IMR-90 (cell line): ENCODE measurements around the gene PFN1. TPM values are rescaled to one million over a fixed set of nuclear protein-coding genes. Genes with fewer than 3 reads are reported as not detected.
A peak's percentile ranks its signal among the peaks of the same experiment; 100 is the strongest.

Experiments used
- ATAC-seq: fragments of 200-7000 bp; cut with Tn5 transposase; 2 replicates; pipeline ENCODE4 v1.9.1; 2020; ENCODE audit warnings: low read depth, mild to moderate bottlenecking, moderate library complexity
- BruUV-seq: library from RNA; stranded (reverse); fragments of 400-500 nt; replicated peaks from 2 replicates; lab custom pipeline; 2021; lab: Mats Ljungman, UMichigan
- CTCF ChIA-PET: fragments of 300-600 bp; formaldehyde crosslinking; extraction: SDS; loops from one replicate; lab custom pipeline; 2021; ENCODE audit warnings: antibody characterized with exemption; lab: Yijun Ruan, JAX
- POLR2A ChIA-PET: fragments of 300-600 bp; sonication (Branson Sonifier 250); formaldehyde crosslinking; loops from one replicate; lab custom pipeline; 2022; ENCODE audit warnings: antibody characterized with exemption; ENCODE audit not compliant: unreplicated experiment; lab: Charles Lee
- DNase-seq: peaks from one replicate; pipeline ENCODE4 v3.0.0; 2013
- H2AFZ ChIP-seq: replicated peaks from 2 replicates; pipeline ENCODE3; 2013; ENCODE audit warnings: low read length, mild to moderate bottlenecking; ENCODE audit not compliant: poor library complexity
- H2AK5ac ChIP-seq: 2 replicates; pipeline ENCODE4 v1.6.1; 2013; ENCODE audit warnings: low read depth, low read length, inconsistent platforms
- H2AK9ac ChIP-seq: replicated peaks from 2 replicates; pipeline ENCODE3; 2013; ENCODE audit warnings: mild to moderate bottlenecking, low read depth, low read length, moderate library complexity; ENCODE audit not compliant: poor library complexity
- H2BK120ac ChIP-seq: 2 replicates; pipeline ENCODE4 v1.6.1; 2013; ENCODE audit warnings: low read depth, low read length, inconsistent platforms
- H2BK15ac ChIP-seq: 3 replicates; pipeline ENCODE4 v1.6.1; 2013; ENCODE audit warnings: low read depth, low read length, inconsistent platforms
- H2BK20ac ChIP-seq: 2 replicates; pipeline ENCODE4 v1.6.1; 2013; ENCODE audit warnings: low read depth, mild to moderate bottlenecking, inconsistent platforms, low read length, moderate library complexity
- H2BK5ac ChIP-seq: 2 replicates; pipeline ENCODE4 v1.6.1; 2013; ENCODE audit warnings: mild to moderate bottlenecking, low read depth, low read length, inconsistent platforms; ENCODE audit not compliant: poor library complexity, severe bottlenecking
- H3K14ac ChIP-seq: replicated peaks from 2 replicates; pipeline ENCODE4 v1.6.1; 2013; ENCODE audit warnings: low read depth, low read length, inconsistent platforms
- H3K18ac ChIP-seq: 2 replicates; pipeline ENCODE4 v1.6.1; 2013; ENCODE audit warnings: low read depth, low read length, control low read depth
- H3K23ac ChIP-seq: 2 replicates; pipeline ENCODE4 v1.6.1; 2013; ENCODE audit warnings: low read depth, low read length, inconsistent platforms
- H3K27ac ChIP-seq: 2 replicates; pipeline ENCODE4 v1.5.1; 2013; ENCODE audit warnings: mild to moderate bottlenecking, control low read depth, low read length; ENCODE audit not compliant: insufficient read depth
- H3K27me3 ChIP-seq: 2 replicates; pipeline ENCODE4 v1.6.1; 2013; ENCODE audit warnings: low read length; ENCODE audit not compliant: control insufficient read depth, insufficient read depth
- H3K36me3 ChIP-seq: 2 replicates; pipeline ENCODE4 v1.6.1; 2013; ENCODE audit warnings: low read length, mixed read lengths; ENCODE audit not compliant: control insufficient read depth, insufficient read depth
- H3K4ac ChIP-seq: 2 replicates; pipeline ENCODE4 v1.6.1; 2013; ENCODE audit warnings: low read depth, low read length, inconsistent platforms
- H3K4me1 ChIP-seq: 2 replicates; pipeline ENCODE4 v1.6.1; 2013; ENCODE audit warnings: low read length, mixed read lengths; ENCODE audit not compliant: control insufficient read depth, insufficient read depth
- H3K4me2 ChIP-seq: 2 replicates; pipeline ENCODE4 v1.6.1; 2013; ENCODE audit warnings: low read depth, mild to moderate bottlenecking, control low read depth, low read length, moderate library complexity
- H3K4me3 ChIP-seq: 2 replicates; pipeline ENCODE4 v1.5.1; 2013; ENCODE audit warnings: low read depth, mild to moderate bottlenecking, control low read depth, low read length, moderate library complexity; ENCODE audit not compliant: insufficient read depth
- H3K56ac ChIP-seq: 2 replicates; pipeline ENCODE4 v1.6.1; 2013; ENCODE audit warnings: low read length, inconsistent platforms; ENCODE audit not compliant: insufficient read depth; ENCODE audit errors: extremely low read depth
- H3K79me1 ChIP-seq, 2 experiments: 2 replicates each; pipeline ENCODE4 v1.6.1; 2013; ENCODE audit warnings: low read length in 2 of 2, inconsistent platforms in 1 of 2, low read depth in 1 of 2
- H3K9ac ChIP-seq: 2 replicates; pipeline ENCODE4 v1.6.1; 2013; ENCODE audit warnings: low read depth, low read length, control low read depth
- H3K9me1 ChIP-seq: 2 replicates; pipeline ENCODE4 v1.6.1; 2013; ENCODE audit warnings: low read length, inconsistent platforms; ENCODE audit not compliant: insufficient read depth
- H3K9me3 ChIP-seq: 2 replicates; pipeline ENCODE4 v1.6.1; 2013; ENCODE audit warnings: low read length; ENCODE audit not compliant: control insufficient read depth, insufficient read depth
- H4K20me1 ChIP-seq: 2 replicates; pipeline ENCODE4 v1.6.1; 2013; ENCODE audit warnings: low read length, inconsistent platforms; ENCODE audit not compliant: insufficient read depth
- H4K5ac ChIP-seq: 2 replicates; pipeline ENCODE4 v1.6.1; 2013; ENCODE audit warnings: mild to moderate bottlenecking, low read depth, low read length, control low read depth
- H4K8ac ChIP-seq, 2 experiments: 2 replicates each; pipeline ENCODE4 v1.6.1; 2013; ENCODE audit warnings: low read depth in 2 of 2, low read length in 2 of 2, control low read depth in 1 of 2, inconsistent platforms in 1 of 2
- H4K91ac ChIP-seq: 2 replicates; pipeline ENCODE4 v1.6.1; 2013; ENCODE audit warnings: low read depth, low read length, inconsistent platforms; ENCODE audit not compliant: insufficient read depth
- CEBPB ChIP-seq: IDR thresholded peaks from 2 replicates; pipeline ENCODE4 v1.6.1; 2012; ENCODE audit warnings: low read depth, low read length, improper control_type of control experiment
- FOS ChIP-seq: fragments of 150-350 bp; IDR thresholded peaks from 2 replicates; pipeline ENCODE4 v1.6.1; 2016; ENCODE audit warnings: low read depth, low read length
- MXI1 ChIP-seq: IDR thresholded peaks from 2 replicates; pipeline ENCODE4 v1.6.1; 2012; ENCODE audit warnings: low read depth, mild to moderate bottlenecking, low read length, moderate library complexity, borderline replicate concordance
- POLR2A ChIP-seq: IDR thresholded peaks from 2 replicates; pipeline ENCODE4 v1.6.1; 2012; ENCODE audit warnings: mild to moderate bottlenecking, low read depth, low read length
- WGBS, 2 experiments: methylation state at CpG; one replicate each; pipeline versions ENCODE4 v1.1.5 to v1.1.7; 2013; ENCODE audit warnings: missing lambda C conversion rate in 2 of 2; ENCODE audit not compliant: insufficient read length in 1 of 2; ENCODE audit errors: extremely low coverage in 2 of 2; 5-methylcytosine and 5-hydroxymethylcytosine counted together
- dilution Hi-C: fragments of 300-500 bp; cut with HindIII; formaldehyde crosslinking; loops from one replicate; pipeline ENCODE4 v1.14.3; 2018; ENCODE audit warnings: low sequenced_read_pairs; ENCODE audit not compliant: unreplicated experiment
- in situ Hi-C: fragments of 300-500 bp; cut with MboI; formaldehyde crosslinking; loops from 3 replicates; pipeline ENCODE4 v1.14.3; 2019; ENCODE audit warnings: low sequenced_read_pairs, inconsistent platforms, mixed read lengths
- intact Hi-C: fragments of 100-400 bp; cut with micrococcal nuclease; formaldehyde crosslinking; loops from 2 replicates; pipeline ENCODE4 v1.10.0; 2022
- polyA plus RNA-seq, 3 experiments: library from polyadenylated mRNA; depleted of rRNA; stranded (reverse); fragments of >200 nt; gene quantifications; 2 replicates each; pipeline ENCODE4 v1.2.3, GENCODE V29; 2012; ENCODE audit warnings: low replicate concordance in 1 of 3
- total RNA-seq: library from RNA; depleted of rRNA; stranded (reverse); fragments of >200 nt; gene quantifications from 2 replicates; pipeline ENCODE4 v1.2.3, GENCODE V29; 2012

Gene PFN1
- total and polyA plus RNA-seq, 2 of the 4 experiments (the other 2 are of a cell fraction) = 348 to 1,671 TPM

DNA sequence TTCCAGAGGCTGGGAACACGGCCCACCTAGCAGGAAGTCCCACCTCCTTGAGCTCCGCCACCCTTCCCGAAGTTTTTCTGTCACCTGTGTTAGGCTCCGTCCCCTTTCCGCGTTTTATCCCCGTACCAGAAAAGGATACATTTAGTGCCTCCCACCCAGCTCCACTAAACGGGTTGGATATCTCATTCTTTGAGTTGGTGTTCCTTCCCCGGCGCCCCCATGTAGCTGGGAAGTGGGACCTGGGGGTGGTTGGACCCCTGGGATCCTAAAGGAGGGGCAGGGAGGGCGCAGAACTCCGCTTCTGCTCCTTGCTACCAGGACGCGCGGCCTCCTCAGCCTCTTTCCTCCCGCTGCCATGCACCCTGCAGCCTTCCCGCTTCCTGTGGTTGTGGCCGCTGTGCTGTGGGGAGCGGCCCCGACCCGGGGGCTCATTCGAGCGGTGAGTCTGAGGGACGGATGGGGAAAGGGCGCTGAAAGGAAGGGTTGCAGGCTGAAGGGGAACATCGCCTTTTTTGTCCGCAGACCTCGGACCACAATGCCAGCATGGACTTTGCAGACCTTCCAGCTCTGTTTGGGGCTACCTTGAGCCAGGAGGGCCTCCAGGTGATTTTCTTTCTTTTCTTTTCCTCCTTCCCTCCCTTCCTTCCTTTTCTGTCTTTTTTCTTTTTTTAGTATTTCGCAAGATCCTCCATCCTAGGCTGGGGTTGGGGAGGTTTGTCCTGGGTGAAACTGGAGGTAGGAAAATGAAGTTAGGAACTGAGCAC is 7.6 kb downstream of the PFN1 start:
- peak overlapping the region; percentile 93 for H2AK5ac ChIP-seq
- ChIA-PET CTCF (interaction anchor here (1.6 kb wide), 1 partner anchor 27 kb away, joined by 3 read pairs; the partner anchor contains the start of gene SPAG7), POLR2A (interaction anchor here (0.6 to 2.0 kb wide), 2 partner anchors 8 to 26 kb away, joined by 3 to 14 read pairs; partner anchors contain the start of gene SPAG7)
- intact Hi-C loops = loop anchor here (1.0 kb wide), 1 partner anchor 31 kb away; no protein-coding TSS in a partner anchor
- peak overlapping the region; percentile 99 for H2AK9ac ChIP-seq
- H3K27ac ChIP-seq = peak overlapping the region; percentile 78
- BruUV-seq = TSS peak; percentile 83
- no peak overlapping the region for H2BK15ac ChIP-seq
- peak overlapping the region; percentile 84 for H3K9ac ChIP-seq
- no peak for DNase-seq
- H3K56ac ChIP-seq = peak overlapping the region; percentile 90
- H3K27me3 ChIP-seq = no peaks in the 10 kb centered on the region
- dilution Hi-C loops = no loop called here
- H2AFZ ChIP-seq = peak overlapping the region; percentile 89
- H2BK120ac ChIP-seq = peak overlapping the region; percentile 85; the same call in 1 of the 2 replicates
- no CpG with 5 or more reads among the region's 29 CpGs for WGBS, 2 experiments
- peak overlapping the region; percentile 79 for H3K23ac ChIP-seq
- H3K4me3 ChIP-seq = peak overlapping the region; percentile 68
- H2BK5ac ChIP-seq = peak overlapping the region; percentile 55
- H3K18ac ChIP-seq = no peak overlapping the region
- ATAC-seq = peak; percentile 52
- H3K14ac ChIP-seq = peak overlapping the region; percentile 69
- H3K36me3 ChIP-seq = peaks cover 49% of the 10 kb centered on the region
- H3K79me1 ChIP-seq = peaks cover 22 to 65% of the 10 kb centered on the region in 2 experiments; a peak in 3 of 4 replicates
- peak overlapping the region; percentile 93; the same call in 1 of the 2 replicates for H4K91ac ChIP-seq
- TF ChIP-seq FOS (no peak), MXI1 (peak; percentile 4; the same call in 1 of the 2 replicates), CEBPB (peak; percentile 73), POLR2A (peak; percentile 8)
- peaks cover 15% of the 10 kb centered on the region; the same call in 1 of the 2 replicates for H3K9me1 ChIP-seq
- peak overlapping the region; percentile 72 for H4K5ac ChIP-seq
- H3K4me1 ChIP-seq = peaks cover 18% of the 10 kb centered on the region
- H3K4ac ChIP-seq = peak overlapping the region; percentile 92
- H4K20me1 ChIP-seq = peaks cover 45% of the 10 kb centered on the region
- H3K4me2 ChIP-seq = peak overlapping the region; percentile 72
- no peak overlapping the region for H2BK20ac ChIP-seq
- in situ Hi-C loops = no loop called here
- peak overlapping the region; percentile 82 to 99 for H4K8ac ChIP-seq
- no peaks in the 10 kb centered on the region for H3K9me3 ChIP-seq
